GM23248 (cell line): ENCODE data around the gene ZNF835.

Experiments used
- EZH2 ChIP-seq: fragments of 200-600 bp; sonication (generic); IDR thresholded peaks from 2 replicates; pipeline ENCODE4 v1.6.1; 2018; ENCODE audit warnings: antibody characterized with exemption, mild to moderate bottlenecking; ENCODE audit not compliant: insufficient read depth, poor library complexity, severe bottlenecking
- EZH2phosphoT487 ChIP-seq: fragments of 200-600 bp; sonication (generic); IDR thresholded peaks from 2 replicates; pipeline ENCODE4 v1.6.1; 2018; ENCODE audit warnings: antibody characterized with exemption, moderate library complexity, mild to moderate bottlenecking, low read depth; ENCODE audit not compliant: insufficient read depth

- TF ChIP-seq EZH2phosphoT487 (no peak), EZH2 (no peak)
Observed at GRCh38 chr19:56668676-56669075, 2.9 kb downstream of the ZNF835 start.
